Neural progenitor cell (in vitro differentiated cells): ENCODE results near the gene KLHL11. TPM values are rescaled to one million over a fixed set of nuclear protein-coding genes. Genes with fewer than 3 reads are reported as not detected.

ENCODE experiments used
- DNase-seq: peaks from one replicate; pipeline ENCODE4 v3.0.0-alpha.2; 2016; ENCODE audit warnings: low spot score
- H2AFZ ChIP-seq: fragments of 200-600 bp; sonication (generic); replicated peaks from 2 replicates; pipeline ENCODE4 v1.6.1; 2016; ENCODE audit warnings: antibody characterized with exemption
- H3F3A ChIP-seq: fragments of 200-600 bp; sonication (generic); 2 replicates; pipeline ENCODE4 v1.6.1; 2016; ENCODE audit warnings: antibody characterized with exemption, low read depth
- H3K27ac ChIP-seq: fragments of 200-600 bp; sonication (generic); 2 replicates; pipeline ENCODE4 v1.5.1; 2016; ENCODE audit warnings: mild to moderate bottlenecking
- H3K27me3 ChIP-seq: fragments of 200-600 bp; sonication (generic); 2 replicates; pipeline ENCODE4 v1.6.1; 2016; ENCODE audit warnings: mild to moderate bottlenecking, moderate library complexity
- H3K36me3 ChIP-seq: fragments of 200-600 bp; sonication (generic); 2 replicates; pipeline ENCODE4 v1.5.1; 2016
- H3K4me1 ChIP-seq: fragments of 200-600 bp; sonication (generic); 2 replicates; pipeline ENCODE4 v1.6.1; 2016; ENCODE audit warnings: mixed run types
- H3K4me2 ChIP-seq: fragments of 200-600 bp; sonication (generic); 2 replicates; pipeline ENCODE4 v1.6.1; 2016
- H3K4me3 ChIP-seq: fragments of 200-600 bp; sonication (generic); 2 replicates; pipeline ENCODE4 v1.5.1; 2016
- H3K79me2 ChIP-seq: fragments of 200-600 bp; sonication (generic); 2 replicates; pipeline ENCODE4 v1.6.1; 2016; ENCODE audit warnings: low read depth
- H3K9ac ChIP-seq: fragments of 200-600 bp; sonication (generic); 2 replicates; pipeline ENCODE4 v1.6.1; 2016
- H3K9me3 ChIP-seq: fragments of 200-600 bp; sonication (generic); 2 replicates; pipeline ENCODE4 v1.5.1; 2016; ENCODE audit warnings: low read depth
- H4K20me1 ChIP-seq: fragments of 200-600 bp; sonication (generic); 2 replicates; pipeline ENCODE4 v1.6.1; 2016; ENCODE audit warnings: low read depth
- H3K27ac Mint-ChIP-seq: 3 replicates; pipeline ENCODE4 v1.8.0; 2021; ENCODE audit warnings: mixed read lengths
- H3K27me3 Mint-ChIP-seq: 2 replicates; pipeline ENCODE4 v1.8.0; 2022; ENCODE audit warnings: low read depth, mild to moderate bottlenecking, inconsistent platforms, moderate library complexity, mixed read lengths; ENCODE audit not compliant: insufficient read depth
- H3K36me3 Mint-ChIP-seq: 3 replicates; pipeline ENCODE4 v1.8.0; 2021; ENCODE audit warnings: mixed read lengths
- H3K4me1 Mint-ChIP-seq: 3 replicates; pipeline ENCODE4 v1.8.0; 2021; ENCODE audit warnings: mixed read lengths
- H3K4me3 Mint-ChIP-seq: 3 replicates; pipeline ENCODE4 v1.8.0; 2021; ENCODE audit warnings: mild to moderate bottlenecking, moderate library complexity, mixed read lengths
- H3K9me3 Mint-ChIP-seq: 3 replicates; pipeline ENCODE4 v1.8.0; 2020; ENCODE audit warnings: mixed read lengths
- EZH2 ChIP-seq: fragments of 200-600 bp; sonication (generic); IDR thresholded peaks from 2 replicates; pipeline ENCODE4 v1.6.1; 2017; ENCODE audit warnings: antibody characterized with exemption, mild to moderate bottlenecking, moderate library complexity
- EZH2phosphoT487 ChIP-seq: fragments of 200-600 bp; sonication (generic); IDR thresholded peaks from 2 replicates; pipeline ENCODE4 v1.6.1; 2017; ENCODE audit warnings: antibody characterized with exemption
- total RNA-seq: library from RNA; depleted of rRNA; stranded (reverse); fragments of >200 nt; gene quantifications from 2 replicates; pipeline ENCODE4 v1.2.3, GENCODE V29; 2015; ENCODE audit warnings: low replicate concordance
- TF ChIP-seq, protein P1 (sequence below): fragments of 200-600 bp; sonication (generic); IDR thresholded peaks from 2 replicates; pipeline ENCODE4 v1.5.1; 2017; ENCODE audit warnings: antibody characterized with exemption, mild to moderate bottlenecking

Gene KLHL11, protein sequence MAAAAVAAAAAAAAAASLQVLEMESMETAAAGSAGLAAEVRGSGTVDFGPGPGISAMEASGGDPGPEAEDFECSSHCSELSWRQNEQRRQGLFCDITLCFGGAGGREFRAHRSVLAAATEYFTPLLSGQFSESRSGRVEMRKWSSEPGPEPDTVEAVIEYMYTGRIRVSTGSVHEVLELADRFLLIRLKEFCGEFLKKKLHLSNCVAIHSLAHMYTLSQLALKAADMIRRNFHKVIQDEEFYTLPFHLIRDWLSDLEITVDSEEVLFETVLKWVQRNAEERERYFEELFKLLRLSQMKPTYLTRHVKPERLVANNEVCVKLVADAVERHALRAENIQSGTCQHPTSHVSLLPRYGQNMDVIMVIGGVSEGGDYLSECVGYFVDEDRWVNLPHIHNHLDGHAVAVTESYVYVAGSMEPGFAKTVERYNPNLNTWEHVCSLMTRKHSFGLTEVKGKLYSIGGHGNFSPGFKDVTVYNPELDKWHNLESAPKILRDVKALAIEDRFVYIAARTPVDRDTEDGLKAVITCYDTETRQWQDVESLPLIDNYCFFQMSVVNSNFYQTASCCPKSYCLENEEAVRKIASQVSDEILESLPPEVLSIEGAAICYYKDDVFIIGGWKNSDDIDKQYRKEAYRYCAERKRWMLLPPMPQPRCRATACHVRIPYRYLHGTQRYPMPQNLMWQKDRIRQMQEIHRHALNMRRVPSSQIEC
- total RNA-seq = 28.5 and 33.3 TPM in 2 replicates

GRCh38 chr17:41864836-41865595 is at the start of gene KLHL11:
Gene KLHL11 (minus strand): TSS chr17:41865423. CDS start chr17:41865370, 53 bp downstream.
- TF ChIP-seq EZH2phosphoT487 (no peak), EZH2 (no peak)
- TF ChIP-seq, protein P1, sequence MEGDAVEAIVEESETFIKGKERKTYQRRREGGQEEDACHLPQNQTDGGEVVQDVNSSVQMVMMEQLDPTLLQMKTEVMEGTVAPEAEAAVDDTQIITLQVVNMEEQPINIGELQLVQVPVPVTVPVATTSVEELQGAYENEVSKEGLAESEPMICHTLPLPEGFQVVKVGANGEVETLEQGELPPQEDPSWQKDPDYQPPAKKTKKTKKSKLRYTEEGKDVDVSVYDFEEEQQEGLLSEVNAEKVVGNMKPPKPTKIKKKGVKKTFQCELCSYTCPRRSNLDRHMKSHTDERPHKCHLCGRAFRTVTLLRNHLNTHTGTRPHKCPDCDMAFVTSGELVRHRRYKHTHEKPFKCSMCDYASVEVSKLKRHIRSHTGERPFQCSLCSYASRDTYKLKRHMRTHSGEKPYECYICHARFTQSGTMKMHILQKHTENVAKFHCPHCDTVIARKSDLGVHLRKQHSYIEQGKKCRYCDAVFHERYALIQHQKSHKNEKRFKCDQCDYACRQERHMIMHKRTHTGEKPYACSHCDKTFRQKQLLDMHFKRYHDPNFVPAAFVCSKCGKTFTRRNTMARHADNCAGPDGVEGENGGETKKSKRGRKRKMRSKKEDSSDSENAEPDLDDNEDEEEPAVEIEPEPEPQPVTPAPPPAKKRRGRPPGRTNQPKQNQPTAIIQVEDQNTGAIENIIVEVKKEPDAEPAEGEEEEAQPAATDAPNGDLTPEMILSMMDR = no peak
- Mint-ChIP-seq H3K4me3 (peak within 1 kb of the TSS; percentile 28), H3K27me3 (no peaks in the 10 kb centered on the region), H3K27ac (peak within 1 kb of the TSS; percentile 51), H3K9me3 (no peaks in the 10 kb centered on the region), H3K36me3 (peaks cover 9% of the 10 kb centered on the region), H3K4me1 (peaks cover 15% of the 10 kb centered on the region)
- H3K9ac ChIP-seq = peak within 1 kb of the TSS; percentile 73
- peaks cover 28% of the 10 kb centered on the region for H3F3A ChIP-seq
- peak within 1 kb of the TSS; percentile 60 for H3K27ac ChIP-seq
- H3K27me3 ChIP-seq = no peaks in the 10 kb centered on the region
- peak; percentile 97 for DNase-seq
- H3K4me3 ChIP-seq = peak within 1 kb of the TSS; percentile 80
- H3K9me3 ChIP-seq = no peaks in the 10 kb centered on the region
- peaks cover 44% of the 10 kb centered on the region for H4K20me1 ChIP-seq
- peak within 1 kb of the TSS; percentile 94 for H3K4me2 ChIP-seq
- peaks cover 51% of the 10 kb centered on the region for H3K79me2 ChIP-seq
- H3K36me3 ChIP-seq = no peaks in the 10 kb centered on the region
- H2AFZ ChIP-seq = peak within 1 kb of the TSS; percentile 75
- peaks cover 30% of the 10 kb centered on the region for H3K4me1 ChIP-seq

- no peak overlapping the region for H3K9ac ChIP-seq
- Mint-ChIP-seq H3K27ac (no peak overlapping the region), H3K4me3 (peak overlapping the region; percentile 22), H3K27me3 (peaks cover 2% of the 10 kb centered on the region), H3K4me1 (peaks cover 38% of the 10 kb centered on the region), H3K9me3 (no peaks in the 10 kb centered on the region), H3K36me3 (peaks cover 34% of the 10 kb centered on the region)
- H3K36me3 ChIP-seq = no peaks in the 10 kb centered on the region
- TF ChIP-seq EZH2 = no peak
- H3F3A ChIP-seq = peaks cover 15% of the 10 kb centered on the region
- H3K27me3 ChIP-seq = no peaks in the 10 kb centered on the region
- no peak overlapping the region for H2AFZ ChIP-seq
- H3K4me3 ChIP-seq = peak overlapping the region; percentile 94
- H4K20me1 ChIP-seq = peaks cover 78% of the 10 kb centered on the region
- H3K4me1 ChIP-seq = peaks cover 42% of the 10 kb centered on the region
- H3K9me3 ChIP-seq = no peaks in the 10 kb centered on the region
- H3K27ac ChIP-seq = peak overlapping the region; percentile 11
- no peak for DNase-seq
- peak overlapping the region; percentile 91 for H3K4me2 ChIP-seq
- H3K79me2 ChIP-seq = peaks cover 85% of the 10 kb centered on the region
Measured at GRCh38 chr17:41915020-41915419, 49.8 kb upstream of the KLHL11 start.

DNA sequence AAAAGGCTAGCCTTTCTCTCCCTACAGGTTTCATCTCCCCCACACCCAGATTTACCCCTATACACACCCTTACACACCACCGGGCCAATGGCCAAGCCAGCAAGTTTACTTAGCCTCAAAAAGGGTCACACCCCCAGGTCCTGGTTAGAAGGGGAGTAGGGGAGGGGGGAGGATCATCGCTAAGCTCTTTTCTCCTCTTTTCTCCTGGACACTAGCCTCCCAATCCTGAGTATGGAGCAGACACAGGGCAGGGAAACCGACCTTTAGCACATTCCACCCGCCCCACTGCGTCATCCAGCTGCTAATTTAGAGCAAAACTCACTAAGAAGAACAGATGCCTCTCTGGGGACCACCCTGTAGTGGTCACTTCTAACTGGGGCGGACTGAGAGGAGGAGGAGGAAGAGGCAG is 49.1 kb upstream of the KLHL11 start:
- peaks cover 84% of the 10 kb centered on the region for H4K20me1 ChIP-seq
- H3K27me3 Mint-ChIP-seq = peaks cover 2% of the 10 kb centered on the region

More for the DNA sequence above, 49.1 kb upstream of the KLHL11 start:
- peak overlapping the region; percentile 18 for H3K4me3 ChIP-seq
- peak overlapping the region; percentile 91 for H3K4me2 ChIP-seq
- H3K36me3 ChIP-seq = no peaks in the 10 kb centered on the region
- peak overlapping the region; percentile 37 for H3K9ac ChIP-seq
- H3K79me2 ChIP-seq = peaks cover 92% of the 10 kb centered on the region
- Mint-ChIP-seq H3K4me1 (peaks cover 32% of the 10 kb centered on the region), H3K27ac (no peak overlapping the region), H3K9me3 (no peaks in the 10 kb centered on the region), H3K36me3 (peaks cover 40% of the 10 kb centered on the region), H3K4me3 (peak overlapping the region; percentile 35)
- peak overlapping the region; percentile 7 for H3K27ac ChIP-seq
- peak; percentile 46 for DNase-seq
- H3K27me3 ChIP-seq = no peaks in the 10 kb centered on the region
- peaks cover 8% of the 10 kb centered on the region for H3F3A ChIP-seq
- no peak overlapping the region for H2AFZ ChIP-seq
- TF ChIP-seq, protein P1 = no peak
- TF ChIP-seq EZH2 (no peak), EZH2phosphoT487 (no peak)
- peaks cover 38% of the 10 kb centered on the region for H3K4me1 ChIP-seq
- no peaks in the 10 kb centered on the region for H3K9me3 ChIP-seq
